ENCODE results near the gene IL1RN. TPM values are rescaled to one million over a fixed set of nuclear protein-coding genes. Genes with fewer than 3 reads are reported as not detected.

Gene IL1RN
- total RNA-seq, 1 experiment from 2014 or later = not detected

GRCh38 chr2:113112441-113112840 is 15.0 kb upstream of the IL1RN start:
- TF ChIP-seq TCF7L2 (IDR thresholded peaks at IDR 0.05; ENCODE audit: low read depth, low read length) (no peak), REST (IDR thresholded peaks at IDR 0.05; ENCODE audit: insufficient read depth in 1 of 2, low read depth in 2 of 2, low read length in 1 of 2) (no peak), POLR2AphosphoS5 (IDR thresholded peaks at IDR 0.05; ENCODE audit: low read depth, low read length) (no peak), CTCF (IDR thresholded peaks at IDR 0.05) (no peak)
- ChIA-PET POLR2A (no interaction called here), CTCF (no interaction called here)
- H3K36me3 ChIP-seq (ENCODE audit: control insufficient read depth, insufficient read depth, low read length) = no peaks in the 10 kb centered on the region
- no peaks in the 10 kb centered on the region for H3K27me3 ChIP-seq (ENCODE audit: control insufficient read depth, insufficient read depth, low read length)
- no peak for ATAC-seq
- DNase-seq (ENCODE audit: low read depth, low spot score) = no peak
- in situ Hi-C loops (cut with HindIII; ENCODE audit: low pct_unique_long_range_greater_than_20kb, low sequenced_read_pairs) (no loop called here), intact Hi-C loops (cut with micrococcal nuclease; ENCODE audit: unreplicated experiment) (no loop called here)
- BruUV-seq (replicated peaks) = no TSS peak
- H3K4me1 ChIP-seq (ENCODE audit: control insufficient read depth, insufficient read depth, low read length) = no peaks in the 10 kb centered on the region
- H3K27ac ChIP-seq (ENCODE audit: low read length) = no peak overlapping the region
- H3K9me3 ChIP-seq (ENCODE audit: control insufficient read depth, insufficient read depth, low read depth, low read length) = no peaks in the 10 kb centered on the region
- H3K4me3 ChIP-seq (ENCODE audit: low read depth in 2 of 2, low read length in 2 of 2) = no peak overlapping the region

GRCh38 chr2:113112871-113113270 is 14.5 kb upstream of the IL1RN start:
- ChIA-PET CTCF (no interaction called here), POLR2A (no interaction called here)
- Histone ChIP-seq H3K27me3 (ENCODE audit: control insufficient read depth, insufficient read depth, low read length) (no peaks in the 10 kb centered on the region), H3K36me3 (ENCODE audit: control insufficient read depth, insufficient read depth, low read length) (no peaks in the 10 kb centered on the region), H3K4me1 (ENCODE audit: control insufficient read depth, insufficient read depth, low read length) (no peaks in the 10 kb centered on the region), H3K4me3 (ENCODE audit: low read depth in 2 of 2, low read length in 2 of 2) (no peak overlapping the region), H3K27ac (ENCODE audit: low read length) (no peak overlapping the region), H3K9me3 (ENCODE audit: control insufficient read depth, insufficient read depth, low read depth, low read length) (no peaks in the 10 kb centered on the region)
- TF ChIP-seq POLR2AphosphoS5 (IDR thresholded peaks at IDR 0.05; ENCODE audit: low read depth, low read length) (no peak), CTCF (IDR thresholded peaks at IDR 0.05) (no peak), REST (IDR thresholded peaks at IDR 0.05; ENCODE audit: insufficient read depth in 1 of 2, low read depth in 2 of 2, low read length in 1 of 2) (no peak), TCF7L2 (IDR thresholded peaks at IDR 0.05; ENCODE audit: low read depth, low read length) (no peak), SIN3A (IDR thresholded peaks at IDR 0.05; ENCODE audit: borderline replicate concordance, insufficient read depth, low read depth, low read length) (no peak)
- ATAC-seq = no peak
- DNase-seq (ENCODE audit: low read depth, low spot score) = no peak
- intact Hi-C loops (cut with micrococcal nuclease; ENCODE audit: unreplicated experiment) (no loop called here), in situ Hi-C loops (cut with HindIII; ENCODE audit: low pct_unique_long_range_greater_than_20kb, low sequenced_read_pairs) (no loop called here)
- BruUV-seq (replicated peaks) = no TSS peak
